Smooth muscle cell (in vitro differentiated cells): ENCODE data around the gene KCNIP2. TPM values are rescaled to one million over a fixed set of nuclear protein-coding genes. Genes with fewer than 3 reads are reported as not detected.
A peak's percentile ranks its signal among the peaks of the same experiment; 100 is the strongest.

Experiments
- DNase-seq: peaks from one replicate; lab custom pipeline; 2025; ENCODE audit not compliant: unreplicated experiment; lab: John Stamatoyannopoulos, UW
- H2AFZ ChIP-seq: fragments of 200-600 bp; sonication (generic); 2 replicates; pipeline ENCODE4 v1.6.0; 2016; ENCODE audit warnings: antibody characterized with exemption, low read depth, mild to moderate bottlenecking
- H3F3A ChIP-seq: fragments of 200-600 bp; sonication (generic); 2 replicates; pipeline ENCODE4 v1.6.0; 2017; ENCODE audit warnings: antibody characterized with exemption, low read depth
- H3K27ac ChIP-seq: fragments of 200-600 bp; sonication (generic); 2 replicates; pipeline ENCODE4 v1.5.1; 2016; ENCODE audit warnings: low read depth, mild to moderate bottlenecking
- H3K27me3 ChIP-seq: fragments of 200-600 bp; sonication (generic); 2 replicates; pipeline ENCODE4 v1.6.1; 2016; ENCODE audit warnings: low read depth, mild to moderate bottlenecking
- H3K36me3 ChIP-seq: fragments of 200-600 bp; sonication (generic); 2 replicates; pipeline ENCODE4 v1.5.1; 2016; ENCODE audit warnings: low read depth
- H3K4me1 ChIP-seq: fragments of 200-600 bp; sonication (generic); 2 replicates; pipeline ENCODE4 v1.5.1; 2016; ENCODE audit warnings: low read depth
- H3K4me2 ChIP-seq: fragments of 200-600 bp; sonication (generic); 2 replicates; pipeline ENCODE4 v1.6.0; 2016; ENCODE audit warnings: mild to moderate bottlenecking
- H3K4me3 ChIP-seq: fragments of 200-600 bp; sonication (generic); 2 replicates; pipeline ENCODE4 v1.5.1; 2016; ENCODE audit warnings: mild to moderate bottlenecking
- H3K79me2 ChIP-seq: fragments of 200-600 bp; sonication (generic); 2 replicates; pipeline ENCODE4 v1.6.0; 2016; ENCODE audit warnings: low read depth, mild to moderate bottlenecking
- H3K9ac ChIP-seq: fragments of 200-600 bp; sonication (generic); 2 replicates; pipeline ENCODE4 v1.6.0; 2016; ENCODE audit warnings: low read depth
- H3K9me3 ChIP-seq: fragments of 200-600 bp; sonication (generic); replicated peaks from 2 replicates; pipeline ENCODE4 v1.5.1; 2016; ENCODE audit warnings: low read depth
- H4K20me1 ChIP-seq: fragments of 200-600 bp; sonication (generic); 2 replicates; pipeline ENCODE4 v1.6.0; 2016; ENCODE audit warnings: low read depth
- CTCF ChIP-seq: fragments of 200-600 bp; sonication (generic); IDR thresholded peaks from 2 replicates; pipeline ENCODE4 v1.5.1; 2017; ENCODE audit warnings: borderline replicate concordance, mild to moderate bottlenecking, antibody characterized with exemption; ENCODE audit not compliant: insufficient read depth, poor library complexity, severe bottlenecking
- WGBS: methylation state at CpG from one replicate; pipeline ENCODE4 v1.1.7; 2016; ENCODE audit warnings: low lambda C conversion rate; 5-methylcytosine and 5-hydroxymethylcytosine counted together
- polyA plus RNA-seq: library from polyadenylated mRNA; unstranded; fragments of >200 nt; fragmentation: Nextera tagmentation; extraction: Ambion mirVana; gene quantifications from 2 replicates; pipeline ENCODE4 v1.2.1, GENCODE V29; 2016
- total RNA-seq: library from RNA; depleted of rRNA; stranded (reverse); fragments of >200 nt; gene quantifications from 2 replicates; pipeline ENCODE4 v1.2.3, GENCODE V29; 2014

The KCNIP2 gene
- total and polyA plus RNA-seq, 2 experiments from 2014 or later: 0.87 to 3.9 TPM

DNA sequence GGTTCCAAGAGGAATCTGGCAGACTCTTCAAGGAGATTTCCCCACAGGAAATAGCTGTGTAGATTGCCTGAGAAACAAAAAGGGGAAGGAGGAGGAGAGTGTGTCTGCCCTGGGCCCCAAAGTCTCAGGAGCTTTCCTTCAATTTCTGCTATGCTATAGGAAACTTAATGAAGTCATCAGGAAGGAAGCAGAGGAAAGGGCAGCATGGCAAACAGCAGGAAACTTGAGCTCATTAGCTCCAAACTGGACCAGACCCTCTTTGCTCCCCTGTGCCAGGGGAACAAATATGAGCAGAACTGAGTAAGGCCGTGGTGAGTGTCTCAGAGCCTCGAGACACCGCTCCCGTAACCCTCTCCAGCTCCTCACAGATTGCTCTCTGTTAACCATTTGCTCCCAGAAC, 4.8 kb upstream of the KCNIP2 start:
- TF ChIP-seq CTCF: no peak
- peaks cover 78% of the 10 kb centered on the region for H4K20me1 ChIP-seq
- H3K27me3 ChIP-seq: peaks cover 22% of the 10 kb centered on the region
- no peaks in the 10 kb centered on the region for H3F3A ChIP-seq
- no peak overlapping the region for H3K4me2 ChIP-seq
- H3K9me3 ChIP-seq: no peaks in the 10 kb centered on the region
- no peak for DNase-seq
- H2AFZ ChIP-seq: no peak overlapping the region
- H3K27ac ChIP-seq: no peak overlapping the region
- no peaks in the 10 kb centered on the region for H3K36me3 ChIP-seq
- 55% methylated on average over 4 of the region's 4 CpGs for WGBS
- no peak overlapping the region for H3K4me3 ChIP-seq
- peaks cover 6% of the 10 kb centered on the region for H3K4me1 ChIP-seq
- H3K79me2 ChIP-seq: no peaks in the 10 kb centered on the region
- H3K9ac ChIP-seq: no peak overlapping the region

DNA sequence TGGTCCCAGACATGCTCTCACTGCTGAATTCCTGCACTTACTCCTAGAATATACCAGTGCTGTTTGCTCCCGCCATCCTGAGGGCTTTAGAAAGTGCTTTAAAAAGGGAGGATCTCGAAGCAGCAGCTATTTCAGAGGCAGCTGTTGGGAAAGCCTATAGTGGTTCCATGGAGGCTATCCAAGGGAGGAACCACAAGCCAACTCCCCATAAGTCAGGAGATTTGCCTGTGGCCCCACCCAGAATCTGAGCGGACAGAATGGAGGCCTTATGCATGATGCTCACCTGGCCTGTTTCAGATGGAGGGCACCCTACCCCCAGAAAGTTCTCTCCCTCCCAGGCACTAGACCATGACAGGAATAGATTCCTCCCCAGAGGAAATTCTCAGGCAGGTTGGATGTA, 2.3 kb upstream of the KCNIP2 start:
- H3K27ac ChIP-seq: no peak overlapping the region
- no peak overlapping the region for H3K9ac ChIP-seq
- TF ChIP-seq CTCF: no peak
- H3K4me2 ChIP-seq: no peak overlapping the region
- H3K4me1 ChIP-seq: peaks cover 6% of the 10 kb centered on the region
- no peak overlapping the region for H2AFZ ChIP-seq
- no peak overlapping the region for H3K4me3 ChIP-seq
- 99% methylated on average over 3 of the region's 3 CpGs for WGBS
- no peaks in the 10 kb centered on the region for H3K9me3 ChIP-seq
- H3K36me3 ChIP-seq: no peaks in the 10 kb centered on the region
- no peaks in the 10 kb centered on the region for H3F3A ChIP-seq
- no peak for DNase-seq
- no peaks in the 10 kb centered on the region for H3K79me2 ChIP-seq
- H4K20me1 ChIP-seq: peaks cover 81% of the 10 kb centered on the region
- H3K27me3 ChIP-seq: peaks cover 39% of the 10 kb centered on the region

DNA sequence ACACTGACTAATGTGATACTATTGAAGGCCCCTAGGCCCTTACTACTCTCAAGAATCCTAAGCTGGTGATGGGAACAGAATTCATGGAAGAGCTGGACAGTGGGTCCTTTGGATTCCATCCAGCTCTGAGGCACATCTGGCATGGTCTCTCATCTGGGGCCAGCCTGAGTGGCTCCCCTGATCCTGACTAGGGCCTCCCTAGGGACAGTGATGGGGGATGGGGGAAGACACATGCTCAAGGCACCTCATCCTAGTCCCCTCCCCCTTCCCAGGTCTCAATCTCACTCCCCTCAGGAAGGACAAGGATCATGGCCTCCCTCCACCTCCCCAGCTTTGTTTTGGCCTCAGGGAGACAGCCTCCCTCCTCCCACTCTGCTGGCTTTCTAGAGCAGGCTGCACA, 1.8 kb downstream of the KCNIP2 start:
- no peak overlapping the region for H3K4me2 ChIP-seq
- no peak overlapping the region for H3K9ac ChIP-seq
- no peak overlapping the region for H3K27ac ChIP-seq
- no peaks in the 10 kb centered on the region for H3K79me2 ChIP-seq
- no peaks in the 10 kb centered on the region for H3K36me3 ChIP-seq
- no peaks in the 10 kb centered on the region for H3F3A ChIP-seq
- H3K4me1 ChIP-seq: peaks cover 19% of the 10 kb centered on the region
- H2AFZ ChIP-seq: no peak overlapping the region
- no peak overlapping the region for H3K4me3 ChIP-seq
- H3K9me3 ChIP-seq: no peaks in the 10 kb centered on the region
- no peak for TF ChIP-seq CTCF
- H3K27me3 ChIP-seq: peaks cover 39% of the 10 kb centered on the region
- DNase-seq: no peak
- peaks cover 80% of the 10 kb centered on the region for H4K20me1 ChIP-seq

GRCh38 chr10:101840741-101841453, 2.7 kb downstream of the KCNIP2 start:
- TF ChIP-seq CTCF: peak; percentile 90
- Histone ChIP-seq H4K20me1 (peaks cover 84% of the 10 kb centered on the region), H3K4me3 (peak overlapping the region; percentile 44), H3K4me2 (peak overlapping the region; percentile 90), H3K27ac (no peak overlapping the region), H3F3A (no peaks in the 10 kb centered on the region), H3K4me1 (peaks cover 19% of the 10 kb centered on the region), H3K36me3 (no peaks in the 10 kb centered on the region), H3K9me3 (no peaks in the 10 kb centered on the region), H3K27me3 (peaks cover 39% of the 10 kb centered on the region), H3K9ac (no peak overlapping the region), H3K79me2 (no peaks in the 10 kb centered on the region), H2AFZ (no peak overlapping the region)
- peak; percentile 54 for DNase-seq
- 5% methylated on average over 46 of the region's 46 CpGs for WGBS
